ENCODE data around the gene ERI3.

DNA sequence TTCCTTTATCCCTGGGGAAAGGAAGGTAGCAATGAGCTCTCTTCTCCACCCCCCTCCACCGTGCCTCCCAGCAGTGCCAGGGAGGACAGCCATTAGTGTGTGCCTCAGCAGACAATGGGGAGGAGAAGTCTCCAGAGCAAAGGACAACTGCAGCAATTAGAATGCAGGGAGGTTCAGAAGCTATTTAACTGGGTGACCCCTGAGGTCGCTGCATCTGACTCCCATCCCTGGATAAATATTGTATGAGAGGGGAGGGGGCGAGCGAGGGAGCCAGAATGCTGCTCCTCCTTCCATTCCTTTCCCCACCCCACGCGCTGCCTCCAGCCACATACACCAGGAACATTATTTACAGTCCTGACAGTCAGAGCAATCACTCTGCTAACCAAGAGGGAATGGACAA, 59.0 kb downstream of the ERI3 start:
- no peak for TF ChIP-seq FOS (IDR thresholded peaks at IDR 0.05; ENCODE audit: low read depth, low read length)
- TF ChIP-seq NFE2L2 (IDR thresholded peaks at IDR 0.05; ENCODE audit: low read depth, low read length) = no peak
- TF ChIP-seq, protein P1, sequence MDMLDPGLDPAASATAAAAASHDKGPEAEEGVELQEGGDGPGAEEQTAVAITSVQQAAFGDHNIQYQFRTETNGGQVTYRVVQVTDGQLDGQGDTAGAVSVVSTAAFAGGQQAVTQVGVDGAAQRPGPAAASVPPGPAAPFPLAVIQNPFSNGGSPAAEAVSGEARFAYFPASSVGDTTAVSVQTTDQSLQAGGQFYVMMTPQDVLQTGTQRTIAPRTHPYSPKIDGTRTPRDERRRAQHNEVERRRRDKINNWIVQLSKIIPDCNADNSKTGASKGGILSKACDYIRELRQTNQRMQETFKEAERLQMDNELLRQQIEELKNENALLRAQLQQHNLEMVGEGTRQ (IDR thresholded peaks at IDR 0.05; ENCODE audit: low read depth, low read length) = no peak
- no peak for TF ChIP-seq MAFK (IDR thresholded peaks at IDR 0.05; ENCODE audit: low read depth, low read length)
- no peak for TF ChIP-seq POLR2A (IDR thresholded peaks at IDR 0.05; ENCODE audit: low read depth, low read length)
- TF ChIP-seq CTCF (conservative IDR thresholded peaks at IDR 0.05; ENCODE audit: low read depth, low read length) = no peak
- TF ChIP-seq MXI1 (IDR thresholded peaks at IDR 0.05; ENCODE audit: borderline replicate concordance, low read depth, low read length) = no peak
- no peak for TF ChIP-seq CEBPB (IDR thresholded peaks at IDR 0.05; ENCODE audit: low read depth, low read length)
- no peak for TF ChIP-seq MAZ (IDR thresholded peaks at IDR 0.05; ENCODE audit: borderline replicate concordance, low read depth, low read length)
- no peak for TF ChIP-seq SMC3 (IDR thresholded peaks at IDR 0.05; ENCODE audit: low read depth, low read length)

All from IMR-90 (cell line).